ENCODE measurements around the gene PHF20.
"Not testable (repeated sequence)": the region's sequence is repeated elsewhere in the genome, so short reads cannot be mapped to it uniquely, and the experiment has no call there.

The PHF20 gene

DNA sequence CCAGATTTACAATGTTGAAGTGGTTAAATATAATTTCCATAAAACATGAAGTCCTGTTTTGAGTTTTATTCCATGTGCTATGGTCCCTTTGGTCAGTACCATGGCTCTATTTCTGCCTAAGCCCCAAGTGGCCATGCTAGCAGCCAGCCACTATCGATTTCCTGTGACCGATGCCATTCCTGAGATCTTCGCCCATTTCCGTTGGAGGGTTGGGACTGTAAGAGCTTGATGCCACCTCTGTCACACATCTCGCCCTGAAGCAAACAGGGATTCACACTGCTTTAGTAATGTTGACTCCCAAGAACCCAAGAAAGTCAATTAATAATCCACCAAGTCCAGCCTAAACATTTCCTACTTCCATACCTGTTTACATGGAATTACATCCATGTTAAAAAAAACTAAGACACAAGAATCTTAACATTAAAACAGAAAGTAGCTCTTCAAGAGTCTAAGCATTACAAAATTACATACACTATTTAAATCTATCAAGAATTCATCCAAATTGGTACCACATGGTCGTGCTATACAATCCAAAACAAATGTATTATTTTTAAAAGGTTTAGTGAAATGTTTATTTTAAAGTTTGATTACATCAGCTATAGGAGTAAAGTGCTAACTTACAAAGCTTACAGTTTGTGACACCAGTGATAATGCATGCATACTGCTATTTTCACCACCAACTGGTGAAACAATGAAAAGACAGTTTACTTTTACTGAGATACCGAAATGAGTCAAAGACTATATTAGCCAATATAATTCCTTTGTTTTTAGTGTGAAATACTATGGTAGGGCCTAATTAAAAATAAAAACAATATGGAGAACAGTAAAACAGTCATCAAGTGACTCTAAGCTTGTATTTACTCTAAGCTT is 32.3 kb upstream of the PHF20 start:
- DNase-seq, result no peak

GRCh38 chr20:35741892-35742740 is 29.7 kb upstream of the PHF20 start, which contains the start of gene RBM39:
Gene RBM39 (minus strand): TSS chr20:35742260. CDS start chr20:35740874, 1,386 bp downstream.
- DNase-seq, result peak; percentile 99

GRCh38 chr20:35742741-35743523 is 28.9 kb upstream of the PHF20 start:
- no peak for DNase-seq

DNA sequence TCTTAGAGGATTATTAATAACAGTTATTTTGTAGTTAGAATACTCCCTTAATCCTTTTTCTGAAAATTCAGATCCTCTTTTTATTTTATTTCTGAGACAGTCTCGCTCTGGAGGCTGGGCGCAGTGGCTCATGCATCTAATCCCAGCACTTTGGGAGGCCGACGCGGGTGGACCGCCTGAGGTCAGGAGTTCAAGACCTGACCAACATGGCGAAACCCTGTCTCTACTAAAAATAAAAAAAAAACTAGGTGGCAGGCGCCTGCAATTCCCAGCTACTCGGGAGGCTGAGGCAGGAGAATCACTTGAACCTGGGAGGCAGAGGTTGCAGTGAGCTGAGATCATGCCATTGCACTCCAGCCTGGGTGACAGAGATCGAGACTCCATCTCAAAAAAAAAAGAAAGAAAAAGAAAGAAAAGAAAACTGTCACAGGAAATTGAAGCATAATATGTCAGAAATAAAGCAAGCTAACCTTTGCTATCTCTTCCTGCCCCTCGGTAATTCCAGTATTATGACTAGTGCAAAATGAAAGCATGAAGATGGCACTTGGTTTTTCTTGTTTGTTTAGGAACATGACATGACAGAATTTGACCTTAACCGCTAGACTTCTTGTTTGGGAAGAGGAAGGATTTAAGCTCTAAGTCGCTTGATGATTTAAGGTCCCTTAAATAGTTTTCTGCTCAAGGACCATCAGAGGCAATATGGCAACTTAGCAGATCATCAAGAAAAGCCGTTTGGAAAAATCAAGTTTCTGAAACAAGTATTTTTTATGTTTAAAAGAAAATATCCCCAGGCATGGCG is 27.9 kb upstream of the PHF20 start:
- no peak for DNase-seq

DNA sequence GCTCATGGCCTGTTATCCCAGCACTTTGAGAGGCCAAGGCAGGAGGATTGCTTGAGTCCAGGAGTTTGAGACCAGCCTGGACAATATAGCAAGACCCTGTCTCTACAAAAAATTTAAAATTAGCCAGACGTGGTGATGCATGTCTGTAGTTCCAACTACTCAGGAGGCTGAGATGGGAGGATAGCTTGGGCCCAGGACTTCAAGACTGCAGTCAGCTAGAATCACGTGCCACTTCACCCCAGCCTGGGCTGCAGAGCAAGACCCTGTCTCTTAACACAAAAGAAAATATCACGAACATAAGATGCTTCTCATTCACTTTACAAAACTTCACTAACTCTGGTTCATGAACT is 27.3 kb upstream of the PHF20 start:
- not testable (repeated sequence) for DNase-seq

DNA sequence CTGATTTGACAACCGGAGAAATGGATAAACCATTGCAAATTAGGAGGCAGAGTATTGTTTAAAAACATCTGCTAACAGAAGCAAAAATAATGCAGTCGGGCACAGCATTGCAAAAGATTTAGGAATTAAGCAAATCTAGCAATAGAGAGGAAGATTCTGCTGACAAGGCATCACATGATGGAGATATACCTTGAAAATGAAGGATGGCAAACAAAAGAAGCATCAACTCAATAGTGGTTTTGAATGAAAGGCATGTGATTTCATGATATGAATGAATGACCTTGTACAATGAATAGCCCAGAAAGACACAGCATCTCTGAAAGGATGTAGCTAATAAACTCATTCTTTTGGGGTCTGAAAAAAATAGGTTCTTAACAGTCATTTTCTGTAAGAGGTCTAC is 21.2 kb upstream of the PHF20 start:
- no peak for DNase-seq

- DNase-seq, result no peak
Observed at GRCh38 chr20:35756404-35756803, 15.4 kb upstream of the PHF20 start.

- DNase-seq, result no peak
Observed at GRCh38 chr20:35757098-35757705, 14.6 kb upstream of the PHF20 start.

DNA sequence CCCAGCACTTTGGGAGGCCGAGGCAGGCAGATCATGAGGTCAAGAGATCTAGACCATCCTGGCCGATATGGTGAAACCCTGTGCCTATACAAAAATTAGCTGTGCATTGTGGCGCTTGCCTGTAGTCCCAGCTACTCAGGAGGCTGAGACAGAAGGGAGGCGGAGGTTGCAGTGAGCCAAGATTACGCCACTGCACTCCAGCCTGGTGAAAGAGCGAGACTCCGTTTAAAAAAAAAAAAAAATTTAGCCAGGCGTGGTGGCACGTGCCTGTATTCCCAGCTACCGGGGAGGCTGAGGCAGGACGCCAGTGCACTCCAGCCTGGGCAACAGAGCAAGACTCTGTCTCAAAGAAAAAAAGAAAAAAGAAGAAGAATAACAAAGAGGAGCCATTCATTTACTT is 10.3 kb upstream of the PHF20 start:
- DNase-seq, result not testable (repeated sequence)

DNA sequence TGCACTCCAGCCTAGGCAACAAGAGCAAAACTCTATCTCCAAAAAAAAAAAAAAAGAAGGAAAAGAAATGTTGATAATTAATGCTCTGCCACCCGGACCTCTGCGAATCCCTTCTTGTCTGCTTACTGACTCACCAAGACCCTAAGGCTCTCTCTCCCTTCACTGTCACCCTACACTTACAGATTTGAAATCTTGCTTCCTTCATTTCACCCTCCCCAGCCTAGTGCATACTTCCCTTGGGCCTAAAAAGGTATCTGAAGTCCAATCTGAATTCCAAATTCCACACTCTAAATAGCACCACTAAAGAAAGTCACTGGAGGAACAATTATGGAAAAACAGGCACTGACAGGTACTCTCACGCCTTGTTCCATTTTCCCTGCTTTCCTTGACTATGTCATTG is 9.4 kb upstream of the PHF20 start:
- no peak for DNase-seq

- not testable (repeated sequence) for DNase-seq
Observed at GRCh38 chr20:35764936-35765335, 6.9 kb upstream of the PHF20 start.

GRCh38 chr20:35766843-35767242 is 5.0 kb upstream of the PHF20 start:
- no peak for DNase-seq

- DNase-seq, result no peak
Observed at GRCh38 chr20:35767683-35768481, 3.9 kb upstream of the PHF20 start.

GRCh38 chr20:35768731-35769664 is 2.8 kb upstream of the PHF20 start:
- peak; percentile 33 for DNase-seq

DNA sequence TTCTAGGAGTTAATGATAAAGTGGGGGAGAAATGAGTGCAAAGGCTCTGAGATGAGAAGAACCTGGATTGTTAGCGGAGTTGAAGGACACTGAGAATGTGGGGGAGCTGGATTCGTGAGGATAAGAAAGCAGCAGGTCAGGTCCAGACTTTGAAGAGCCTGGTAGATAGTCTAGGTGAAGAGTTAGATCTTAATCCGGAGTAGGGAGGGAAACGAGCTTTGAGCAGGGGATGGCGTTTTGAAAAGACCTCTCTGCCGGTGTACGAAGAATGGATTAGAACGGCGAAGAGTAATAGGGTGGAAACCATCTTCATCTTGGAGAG is 487 bp upstream of the PHF20 start:
- DNase-seq, result no peak

GRCh38 chr20:35772563-35773058 is 796 bp downstream of the PHF20 start:
- no peak for DNase-seq

DNA sequence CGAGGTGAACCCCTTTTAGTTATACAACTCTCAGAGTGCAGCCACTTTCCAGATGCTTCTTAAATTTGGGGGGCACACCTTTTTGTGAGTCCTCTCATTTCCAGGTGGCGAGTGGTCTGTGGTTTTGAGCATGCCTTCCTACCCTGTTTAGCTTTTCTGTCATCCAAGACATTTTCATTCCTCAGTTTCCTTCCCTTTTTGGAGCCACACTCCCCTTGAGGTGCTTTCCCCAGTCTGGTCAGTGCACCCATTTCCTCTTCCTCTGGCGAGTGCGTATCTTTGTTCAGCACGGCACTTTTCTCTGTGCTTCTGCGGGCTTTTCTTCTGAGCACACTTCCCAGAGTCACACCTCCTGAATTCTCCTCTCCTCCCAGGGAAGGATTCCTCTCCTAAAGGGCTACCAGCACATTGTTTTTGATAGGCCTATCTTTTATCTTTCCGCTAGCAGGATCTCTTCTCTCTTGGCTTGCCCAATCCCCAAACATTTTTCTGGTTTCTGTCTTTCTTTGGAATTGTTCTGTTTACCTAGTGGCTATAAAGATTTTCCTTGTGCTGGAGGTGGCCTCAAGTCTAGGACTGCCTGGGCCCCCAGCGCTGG is 1.4 kb downstream of the PHF20 start:
- no peak for DNase-seq

GRCh38 chr20:35774391-35774790 is 2.6 kb downstream of the PHF20 start:
- DNase-seq, result no peak

DNA sequence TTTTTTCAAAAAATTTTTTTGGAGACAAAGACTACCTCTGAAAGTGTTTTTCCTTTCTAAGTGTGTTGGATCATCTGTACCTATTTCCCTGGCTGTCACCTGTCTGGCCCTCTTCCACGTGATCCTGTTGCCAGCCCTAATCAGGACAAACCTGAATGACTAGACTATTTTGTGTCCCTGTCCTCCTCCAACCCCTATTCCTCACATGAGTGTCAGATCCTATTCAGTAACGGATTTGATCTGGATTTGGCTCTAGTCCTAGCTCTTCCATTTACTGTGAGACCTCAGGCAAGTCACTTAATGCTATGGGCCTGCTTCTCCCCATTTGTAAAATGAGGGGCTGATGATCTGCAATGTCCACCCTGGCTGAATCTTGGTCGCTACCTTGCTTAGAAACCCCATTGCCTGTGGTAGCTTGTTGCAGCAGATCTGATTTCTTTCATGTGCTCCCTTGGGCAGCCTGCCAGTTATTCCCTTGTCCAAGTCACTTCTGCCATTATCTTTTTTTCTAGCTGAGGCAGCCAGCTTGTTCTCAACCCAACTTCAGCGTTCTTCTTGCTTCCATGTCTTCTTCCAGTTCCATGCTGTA is 4.8 kb downstream of the PHF20 start:
- no peak for DNase-seq

Data from NCI-H1436 treated with DMSO at 0.1 percent for 48 hours (cell line).